A673 (cell line): Measurements from ENCODE around the gene ANTKMT.

Source experiments
- CTCF ChIP-seq: fragments of 300-800, 200-600 bp; sonication (generic); conservative IDR thresholded peaks from 2 replicates; pipeline ENCODE4 v1.5.1; 2017; ENCODE audit warnings: low read depth, mild to moderate bottlenecking, antibody characterized with exemption, low read length, moderate library complexity, mixed read lengths
- EZH2 ChIP-seq: fragments of 200-600 bp; sonication (generic); IDR thresholded peaks from 2 replicates; pipeline ENCODE4 v1.6.1; 2017; ENCODE audit warnings: borderline replicate concordance, low read depth, mild to moderate bottlenecking, mixed read lengths, antibody characterized with exemption, low read length; ENCODE audit not compliant: poor library complexity, severe bottlenecking

GRCh38 chr16:719815-720446 lies 1.0 kb upstream of the ANTKMT start:
- TF ChIP-seq EZH2 (no peak), CTCF (0 out of 2 replicates have a peak, but pooled peaks have one; percentile 26)
